ENCODE measurements around the gene PTPRU.
A peak's percentile ranks its signal among the peaks of the same experiment; 100 is the strongest.

The PTPRU gene

GRCh38 chr1:29247571-29248273 is 11.4 kb downstream of the PTPRU start:
- DNase-seq, result no peak

GRCh38 chr1:29248409-29248808 is 12.1 kb downstream of the PTPRU start:
- no peak for DNase-seq

- DNase-seq, result no peak
These were observed 12.9 kb downstream of the PTPRU start for GRCh38 chr1:29249170-29249691.

DNA sequence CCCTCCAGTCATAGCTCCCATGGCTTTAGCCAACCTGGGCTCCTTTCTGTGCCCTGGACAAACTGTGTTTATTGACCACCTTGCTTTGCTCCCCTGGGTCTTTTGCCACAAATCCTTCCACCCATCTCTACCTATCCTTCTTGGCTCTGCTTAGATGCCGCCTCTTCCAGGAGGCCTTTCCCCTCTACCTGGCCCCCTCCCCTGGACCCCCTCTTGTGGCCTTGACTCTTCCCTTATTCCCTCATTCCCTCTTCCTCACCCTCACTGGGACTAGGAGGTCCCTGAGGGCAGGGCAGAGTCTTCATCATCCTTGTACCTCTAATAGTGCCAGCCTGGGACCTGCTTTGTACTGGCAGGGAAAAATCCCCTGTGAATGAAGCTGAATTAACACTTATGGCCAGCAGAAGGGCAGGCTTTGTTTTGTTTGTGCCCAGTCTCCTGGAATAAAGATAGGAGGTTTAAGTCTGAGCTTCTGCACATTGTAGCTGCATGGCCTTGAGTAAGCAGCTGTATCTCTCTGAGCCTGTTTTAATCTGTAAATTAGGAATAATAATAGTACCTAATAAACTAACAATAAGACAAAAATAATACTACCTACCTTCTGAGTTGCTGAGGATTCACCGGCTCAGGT is 13.7 kb downstream of the PTPRU start:
- no peak for DNase-seq

GRCh38 chr1:29251164-29252124 is 15.1 kb downstream of the PTPRU start:
- no peak for DNase-seq

- no peak for DNase-seq
These were observed 16.9 kb downstream of the PTPRU start for GRCh38 chr1:29253180-29253579.

GRCh38 chr1:29254346-29254745 is 18.0 kb downstream of the PTPRU start:
- DNase-seq, result no peak

- no peak for DNase-seq
These were observed 18.9 kb downstream of the PTPRU start for GRCh38 chr1:29255134-29255666.

DNA sequence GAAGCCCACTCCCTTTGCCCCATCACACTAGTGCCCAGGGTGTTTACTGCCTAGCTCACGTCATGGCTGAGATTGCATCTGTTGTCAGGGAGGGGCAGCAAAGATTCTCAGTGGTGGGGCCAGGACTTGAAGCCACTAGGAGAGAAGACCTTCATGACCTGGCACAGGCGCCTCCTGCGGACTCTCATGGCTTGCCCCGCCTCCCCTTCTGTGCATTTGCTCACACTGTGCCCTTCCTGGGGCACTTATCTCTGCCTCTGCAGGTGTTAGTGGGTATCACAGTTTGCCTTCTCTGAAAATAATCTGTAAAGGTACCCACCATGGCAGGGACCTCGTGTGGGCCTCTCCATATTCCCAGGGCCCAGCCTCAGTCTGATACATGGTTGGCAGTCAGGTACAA is 20.1 kb downstream of the PTPRU start:
- no peak for DNase-seq

DNA sequence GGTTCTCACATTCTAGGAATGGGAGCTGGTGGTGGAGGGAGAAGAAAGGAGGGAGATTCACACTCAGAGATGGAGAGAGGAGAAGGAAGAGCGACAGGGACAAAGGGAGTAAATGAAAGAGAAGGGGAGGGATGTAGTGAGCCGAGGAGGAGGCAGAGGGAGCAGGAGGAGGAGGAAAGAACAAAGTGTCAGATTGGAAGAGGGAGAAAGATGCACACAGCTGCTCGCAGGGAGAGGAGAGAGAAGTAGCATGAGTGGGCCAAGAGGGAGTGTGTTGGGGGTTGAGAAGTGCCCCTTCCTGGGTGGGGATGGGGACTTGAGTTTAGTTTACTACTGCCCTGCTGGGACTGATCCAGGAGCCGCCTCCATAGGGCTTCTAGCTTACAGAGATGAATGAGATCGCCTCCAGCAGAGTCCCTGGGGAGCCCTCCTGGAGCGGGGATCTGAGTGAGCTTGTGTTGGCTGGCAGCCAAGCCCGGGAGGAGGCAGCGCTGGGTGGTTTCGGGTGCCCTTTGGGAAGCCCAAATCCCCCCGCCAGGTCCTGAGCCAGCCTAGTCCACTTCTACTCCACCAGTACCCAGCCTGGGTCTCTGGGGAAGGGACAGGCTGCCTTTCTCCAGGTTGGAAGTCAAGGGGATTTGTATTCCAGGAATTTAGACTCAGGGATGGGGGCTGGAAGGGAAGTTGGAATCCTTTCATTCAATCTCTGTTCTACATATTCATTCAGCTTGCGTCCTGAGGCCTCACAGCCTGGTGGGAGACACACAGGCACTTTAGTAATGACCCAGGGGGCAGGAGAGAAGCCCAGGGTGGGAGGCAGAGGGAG is 20.9 kb downstream of the PTPRU start:
- peak in 1 of 2 experiments; percentile 18 for DNase-seq

GRCh38 chr1:29258189-29258975 is 22.1 kb downstream of the PTPRU start:
- DNase-seq, result no peak

DNA sequence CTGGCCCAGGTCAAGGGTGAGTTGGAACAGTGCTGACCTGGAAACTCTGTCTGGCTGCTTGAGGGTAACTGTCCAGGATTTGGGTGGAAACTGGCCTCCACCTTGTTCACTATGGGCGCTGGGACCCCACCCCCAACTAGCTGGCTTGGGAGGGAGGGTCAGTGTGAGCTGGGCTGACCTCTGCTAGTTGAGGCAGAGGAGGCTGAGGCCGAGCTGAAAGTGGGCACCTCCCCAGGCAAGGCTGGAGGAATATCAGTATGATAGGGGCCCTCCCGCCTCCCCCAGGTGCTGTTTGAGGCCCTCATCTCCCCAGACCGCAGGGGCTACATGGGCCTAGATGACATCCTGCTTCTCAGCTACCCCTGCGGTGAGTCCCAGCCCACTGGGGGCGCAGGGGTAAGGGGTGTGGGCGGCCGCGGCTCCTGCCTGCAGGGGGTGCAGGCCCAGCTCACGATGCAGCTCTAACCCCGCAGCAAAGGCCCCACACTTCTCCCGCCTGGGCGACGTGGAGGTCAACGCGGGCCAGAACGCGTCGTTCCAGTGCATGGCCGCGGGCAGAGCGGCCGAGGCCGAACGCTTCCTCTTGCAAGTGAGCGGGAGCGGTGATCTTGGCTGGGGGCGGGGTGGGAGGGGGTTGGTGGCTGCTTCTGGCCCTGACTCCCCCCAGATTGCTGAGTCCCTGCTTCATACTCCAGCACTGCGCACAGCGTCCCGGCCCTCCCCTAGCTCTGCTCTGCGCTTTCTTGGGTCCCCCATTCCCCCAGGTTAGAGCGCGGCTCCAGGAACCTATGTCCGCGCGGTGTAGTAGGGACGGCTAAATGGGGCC is 22.9 kb downstream of the PTPRU start:
- DNase-seq, result no peak

GRCh38 chr1:29259802-29260441 is 23.6 kb downstream of the PTPRU start:
- no peak for DNase-seq

DNA sequence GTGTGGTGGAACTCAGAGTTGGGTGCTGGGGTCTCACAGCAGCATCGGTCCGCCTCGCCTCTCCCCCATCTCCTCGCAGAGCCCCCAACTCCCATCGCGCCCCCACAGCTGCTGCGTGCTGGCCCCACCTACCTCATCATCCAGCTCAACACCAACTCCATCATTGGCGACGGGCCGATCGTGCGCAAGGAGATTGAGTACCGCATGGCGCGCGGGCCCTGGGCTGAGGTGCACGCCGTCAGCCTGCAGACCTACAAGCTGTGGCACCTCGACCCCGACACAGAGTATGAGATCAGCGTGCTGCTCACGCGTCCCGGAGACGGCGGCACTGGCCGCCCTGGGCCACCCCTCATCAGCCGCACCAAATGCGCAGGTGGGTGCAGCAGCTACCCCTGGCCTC is 24.2 kb downstream of the PTPRU start:
- DNase-seq, result no peak

DNA sequence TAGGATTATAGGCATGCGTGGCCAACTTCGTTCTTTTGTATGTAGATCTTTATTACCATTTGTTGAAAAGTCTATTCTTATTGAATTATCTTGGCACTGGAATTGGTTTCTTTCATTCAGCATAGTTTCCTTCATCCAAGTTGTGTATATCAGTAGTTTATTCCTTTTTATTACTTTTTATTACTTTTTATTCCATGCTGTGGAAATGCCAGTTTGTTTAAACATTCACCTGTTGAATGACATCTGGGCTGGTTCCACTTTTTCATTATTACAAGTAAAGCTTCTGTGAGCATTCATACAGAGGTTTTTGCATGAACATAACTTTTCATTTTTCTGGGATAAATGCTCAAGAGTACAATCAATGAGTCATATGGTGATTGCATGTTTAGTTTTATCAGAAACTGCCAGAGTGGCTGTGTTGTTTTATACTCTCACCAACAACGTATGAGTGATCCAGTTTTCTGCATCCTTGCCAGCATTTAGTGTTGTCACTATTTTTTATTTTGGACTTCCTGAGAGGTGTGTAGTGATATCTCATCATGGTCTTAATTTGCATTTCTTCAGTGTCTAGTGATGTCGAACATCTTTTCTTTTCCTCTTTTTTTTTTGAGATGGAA is 28.6 kb downstream of the PTPRU start:
- DNase-seq, result no peak

- no peak for DNase-seq
These were observed 30.6 kb downstream of the PTPRU start for GRCh38 chr1:29266912-29267311.

DNA sequence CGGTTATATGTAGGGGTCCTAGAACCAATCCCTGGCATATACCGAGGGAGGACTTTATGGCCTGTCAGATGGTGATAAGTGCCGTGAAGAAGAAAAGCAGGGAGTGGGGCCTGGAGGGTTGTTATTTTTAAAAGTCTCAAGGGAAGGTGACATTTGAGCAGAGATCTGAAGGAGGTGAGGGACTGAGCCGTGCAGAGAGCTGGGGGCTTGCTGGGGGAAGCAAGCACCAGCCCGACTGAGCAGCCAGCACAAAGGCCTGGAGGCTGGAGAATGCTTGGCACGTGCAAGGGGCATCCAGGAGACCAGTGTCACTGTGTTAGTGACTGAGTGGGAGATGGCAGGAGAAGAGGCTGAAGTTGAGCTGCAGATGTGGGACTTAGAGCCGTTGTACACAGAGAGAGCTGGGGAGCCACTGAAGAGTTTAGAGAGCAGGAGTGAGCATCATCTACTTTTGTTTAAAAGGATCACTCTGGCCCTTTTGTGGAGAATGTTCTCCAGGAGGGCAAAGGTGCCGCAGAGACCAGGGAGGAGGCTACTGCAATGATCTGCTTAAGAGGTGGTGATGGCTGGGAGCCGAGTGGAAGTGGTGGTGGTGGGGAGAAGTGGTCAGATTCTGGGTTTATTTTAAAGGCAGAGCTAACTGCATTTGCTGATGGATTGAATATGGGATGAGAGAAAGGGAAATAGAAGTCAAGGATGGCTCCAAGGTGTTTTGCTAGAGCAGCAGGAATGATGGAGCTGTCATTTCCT is 31.2 kb downstream of the PTPRU start:
- no peak for DNase-seq

DNA sequence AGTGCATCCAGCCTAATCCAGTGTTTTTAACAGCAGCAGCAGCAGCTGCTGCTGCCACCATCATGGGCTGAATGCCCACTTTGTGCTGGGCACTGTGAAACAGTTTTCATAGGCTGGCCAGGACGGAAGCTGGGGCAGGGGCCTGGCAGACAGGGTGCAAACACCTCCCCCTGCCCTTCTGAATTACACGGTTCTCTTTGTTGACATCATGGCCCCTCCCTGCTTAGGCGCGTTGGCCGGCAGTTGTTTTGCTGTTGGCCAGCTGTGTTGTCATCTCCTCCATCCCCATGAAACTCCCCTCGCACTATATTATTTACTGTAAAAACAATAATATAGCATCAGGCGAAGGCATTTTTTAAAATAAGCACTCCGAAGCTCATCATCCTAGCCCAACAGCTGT is 33.1 kb downstream of the PTPRU start:
- no peak for DNase-seq

All from NCI-H446 (cell line).